ENCODE results near the gene LGALS12.

Gene LGALS12

GRCh38 chr11:63492441-63492840 is 13.4 kb upstream of the LGALS12 start:
- Histone ChIP-seq H3K27ac (no peak overlapping the region), H3K4me3 (no peak overlapping the region)
- DNase-seq (ENCODE audit: low spot score), result no peak
- TF ChIP-seq CTCF (IDR thresholded peaks at IDR 0.05), result no peak

- no peak for DNase-seq (ENCODE audit: low spot score)
- TF ChIP-seq CTCF (IDR thresholded peaks at IDR 0.05), result no peak
- Histone ChIP-seq H3K4me3 (no peak overlapping the region), H3K27ac (no peak overlapping the region)
Measured at GRCh38 chr11:63493127-63493526, 12.8 kb upstream of the LGALS12 start.

GRCh38 chr11:63494975-63495374 is 10.9 kb upstream of the LGALS12 start:
- TF ChIP-seq CTCF (IDR thresholded peaks at IDR 0.05), result no peak
- Histone ChIP-seq H3K27ac (no peak overlapping the region), H3K4me3 (no peak overlapping the region)
- DNase-seq (ENCODE audit: low spot score), result no peak

GRCh38 chr11:63499874-63500273 is 6.0 kb upstream of the LGALS12 start:
- Histone ChIP-seq H3K4me3 (no peak overlapping the region), H3K27ac (no peak overlapping the region)
- no peak for DNase-seq (ENCODE audit: low spot score)
- no peak for TF ChIP-seq CTCF (IDR thresholded peaks at IDR 0.05)

GRCh38 chr11:63501236-63501635 is 4.6 kb upstream of the LGALS12 start:
- Histone ChIP-seq H3K27ac (no peak overlapping the region), H3K4me3 (no peak overlapping the region)
- DNase-seq (ENCODE audit: low spot score), result no peak
- no peak for TF ChIP-seq CTCF (IDR thresholded peaks at IDR 0.05)

- no peak for TF ChIP-seq CTCF (IDR thresholded peaks at IDR 0.05)
- DNase-seq (ENCODE audit: low spot score), result no peak
- H3K4me3 ChIP-seq, result no peak overlapping the region
- no peak overlapping the region for H3K27ac ChIP-seq
Measured at GRCh38 chr11:63502252-63502820, 3.5 kb upstream of the LGALS12 start.

- Histone ChIP-seq H3K27ac (no peak overlapping the region), H3K4me3 (no peak overlapping the region)
- DNase-seq (ENCODE audit: low spot score), result no peak
- TF ChIP-seq CTCF (IDR thresholded peaks at IDR 0.05), result no peak
Measured at GRCh38 chr11:63503492-63503891, 2.4 kb upstream of the LGALS12 start.
